KBM-7 (cell line): ENCODE data around the gene SMIM23.
A peak's percentile ranks its signal among the peaks of the same experiment; 100 is the strongest.

Experiments used
- DNase-seq: peaks from one replicate; pipeline ENCODE4 v3.0.0-alpha.2; 2015
- in situ Hi-C: fragments of 300-500 bp; cut with MboI; formaldehyde crosslinking; loops from 2 replicates; pipeline ENCODE4 v1.14.3; 2020; ENCODE audit warnings: low sequenced_read_pairs, low pct_unique_long_range_greater_than_20kb, mixed read lengths

Gene SMIM23

DNA sequence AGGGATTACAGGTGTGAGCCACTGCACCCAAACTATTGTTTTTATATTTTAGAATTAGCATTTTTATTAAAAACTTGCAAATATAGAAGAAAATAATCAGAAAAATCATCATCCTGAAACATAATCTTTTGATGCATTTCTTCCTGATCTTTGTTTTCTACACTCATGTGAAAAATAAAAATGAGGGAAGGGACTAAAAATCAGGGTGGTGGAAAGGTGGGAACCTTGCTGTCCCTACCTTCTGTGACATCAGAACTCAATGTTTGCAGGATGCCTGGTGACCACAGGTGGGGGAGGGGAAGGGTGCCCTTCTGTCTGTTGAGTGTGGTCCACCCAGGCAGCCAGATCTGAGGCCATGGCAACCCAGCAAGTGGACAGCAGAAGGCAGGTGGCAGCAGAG, at the start of gene SMIM23:
Gene SMIM23, plus strand, starts transcription at position 301 of the 400 bp plus-strand sequence. Its CDS starts 55 bp downstream, at position 356.
- no peak for DNase-seq
- in situ Hi-C loops: no loop called here

DNA sequence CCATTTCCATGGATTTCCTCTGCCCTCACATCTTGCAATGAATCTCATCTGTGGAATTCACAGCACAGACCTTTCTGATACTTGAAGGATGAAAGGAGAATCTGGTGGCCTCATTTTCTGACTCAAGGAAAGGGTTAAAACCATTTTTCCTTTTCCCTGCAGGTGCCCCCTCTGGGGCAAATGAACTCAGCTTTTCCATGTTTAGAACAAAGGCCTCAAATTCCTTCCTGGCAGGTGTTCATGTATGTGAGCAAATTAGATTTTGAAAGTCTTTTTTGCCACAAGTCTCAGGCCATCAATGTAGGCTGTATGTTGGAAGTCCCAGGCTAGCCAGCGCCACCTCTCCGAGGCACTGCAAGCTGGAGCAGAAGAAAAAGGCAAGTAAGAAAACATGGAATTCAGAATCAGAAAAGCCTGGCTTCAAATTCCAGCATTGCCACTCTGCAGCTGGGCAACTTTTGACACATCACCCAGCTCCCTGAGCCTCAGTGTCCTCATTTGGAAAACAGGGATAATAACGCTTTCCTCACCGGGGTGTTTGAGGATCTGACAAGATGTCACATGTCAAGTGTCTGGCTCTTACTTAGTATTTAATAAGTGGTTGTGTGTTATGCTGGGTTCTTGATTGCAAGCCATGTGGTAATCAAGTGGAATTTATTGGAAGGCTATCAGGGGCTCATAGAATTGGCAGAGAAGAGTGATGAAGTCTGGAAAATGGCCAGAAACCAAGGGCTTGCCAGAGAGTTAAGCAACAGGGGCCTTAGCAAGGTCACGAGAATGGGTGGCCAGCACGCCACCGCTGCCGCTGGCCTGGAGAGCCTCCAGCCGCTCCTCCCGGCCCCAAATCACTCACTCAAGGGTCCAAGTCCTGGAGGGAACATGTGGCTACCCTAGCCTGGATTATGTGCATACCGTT, 48.4 kb upstream of the SMIM23 start:
- in situ Hi-C loops: no loop called here
- no peak for DNase-seq

DNA sequence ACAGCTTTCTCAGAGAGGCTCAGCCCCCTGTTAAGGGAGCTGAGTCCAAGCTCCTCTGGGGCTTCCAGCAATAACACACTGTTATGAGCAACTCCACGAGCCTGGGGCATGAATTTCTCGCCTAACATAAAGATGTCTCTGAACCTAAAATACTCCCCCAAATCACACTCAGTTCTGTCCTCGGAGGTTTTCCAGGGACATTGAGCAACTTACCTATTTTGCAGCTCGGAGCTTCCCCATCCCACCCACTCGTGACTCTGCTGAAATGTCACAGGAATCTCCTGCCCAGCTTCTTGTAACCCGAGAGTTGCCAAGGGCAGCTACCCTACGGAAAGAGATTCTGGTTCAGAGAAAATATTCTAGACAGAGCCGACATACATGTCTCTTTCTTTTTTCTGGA, 47.1 kb upstream of the SMIM23 start:
- in situ Hi-C loops: no loop called here

DNA sequence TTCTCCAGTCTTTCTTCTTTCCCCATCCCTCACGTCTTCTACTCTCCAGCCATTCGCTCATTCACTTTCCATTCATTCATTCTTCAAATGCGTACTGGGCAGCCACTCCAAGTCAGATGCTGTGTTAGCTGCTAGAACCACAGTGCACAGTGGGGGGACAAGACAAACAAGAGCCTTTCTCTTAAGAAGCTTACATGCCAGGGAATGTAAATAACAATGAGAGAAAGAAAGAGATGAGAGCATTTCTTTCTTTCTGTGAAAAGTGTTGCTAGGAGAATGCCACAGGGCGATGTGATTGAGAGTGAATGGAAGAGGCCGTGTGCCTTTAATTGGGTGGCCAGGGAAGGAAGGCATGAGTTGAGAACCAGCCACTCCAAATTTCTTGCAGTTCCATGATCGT, 46.3 kb upstream of the SMIM23 start:
- DNase-seq: no peak
- in situ Hi-C loops: no loop called here

More for the DNA sequence above, 47.1 kb upstream of the SMIM23 start:
- DNase-seq: no peak

DNA sequence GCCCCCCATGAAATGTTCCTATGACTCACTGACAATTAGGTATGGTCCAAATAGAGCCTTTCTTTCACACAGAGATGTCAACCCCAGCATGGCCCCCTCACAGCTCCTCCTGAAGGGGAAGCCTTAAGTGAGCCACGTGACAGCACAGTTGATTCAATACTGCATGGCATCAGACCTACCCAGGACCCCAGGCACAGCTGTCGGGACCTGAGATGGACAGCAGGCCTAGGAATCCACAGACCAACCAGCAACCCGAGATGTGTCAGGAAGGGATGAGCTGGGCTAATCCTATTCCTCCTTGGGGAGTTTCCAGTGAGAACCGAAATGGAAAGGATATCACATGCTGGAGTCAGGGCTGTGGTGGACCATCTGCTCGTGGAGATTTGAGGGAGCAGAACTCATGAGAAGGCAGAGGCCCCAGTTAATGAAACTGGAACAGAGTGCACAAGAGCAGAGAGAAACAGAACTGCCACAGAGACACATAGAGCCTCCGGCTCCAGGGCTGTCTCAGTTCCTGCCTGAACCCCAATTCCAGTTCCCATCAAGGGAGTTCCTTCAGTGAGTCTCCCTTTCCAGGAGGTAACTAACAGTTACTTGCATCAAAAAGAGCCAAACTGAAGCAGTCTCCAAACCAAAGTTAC, 42.1 kb upstream of the SMIM23 start:
- in situ Hi-C loops: no loop called here

DNA sequence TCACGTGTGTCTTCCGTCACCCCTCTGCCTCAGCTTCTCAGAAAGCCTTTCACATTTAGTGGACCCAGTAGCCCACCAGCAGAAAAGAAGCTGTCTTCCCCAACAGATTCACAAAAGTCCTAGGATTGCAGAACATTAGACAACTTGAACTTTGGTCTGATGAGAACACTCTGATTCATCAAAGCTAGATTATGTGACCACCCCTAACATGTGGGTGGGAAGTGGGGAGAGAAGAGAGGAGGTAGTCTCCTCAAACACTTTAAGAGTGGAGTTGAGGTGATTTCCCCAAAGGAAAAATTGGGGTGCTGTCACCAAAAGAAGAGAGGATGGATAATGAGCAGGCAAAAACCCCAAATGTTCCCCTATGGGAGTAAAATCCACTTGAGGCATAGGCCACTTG, 41.4 kb upstream of the SMIM23 start:
- in situ Hi-C loops: no loop called here

More for the DNA sequence above, 42.1 kb upstream of the SMIM23 start:
- DNase-seq: no peak

DNA sequence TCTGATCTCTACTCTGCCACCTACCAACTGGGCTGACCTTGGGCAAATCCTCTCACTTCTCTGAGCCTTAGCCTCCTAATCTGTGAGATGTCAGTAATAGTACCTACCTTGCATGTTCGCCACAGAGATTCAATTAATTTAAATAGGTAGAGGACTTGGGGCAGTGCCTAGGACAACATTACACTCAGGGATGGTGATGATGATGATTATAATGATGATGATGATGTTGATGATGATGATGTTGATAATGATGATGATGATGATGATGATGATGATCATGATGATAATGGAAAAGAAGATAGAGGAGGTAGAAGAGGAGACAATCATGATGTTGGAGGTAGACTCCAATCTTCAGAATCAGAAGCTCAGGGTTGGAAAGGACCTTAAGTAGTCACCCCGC, 40.7 kb upstream of the SMIM23 start:
- no peak for DNase-seq
- in situ Hi-C loops: no loop called here

More for the DNA sequence above, 41.4 kb upstream of the SMIM23 start:
- DNase-seq: no peak

DNA sequence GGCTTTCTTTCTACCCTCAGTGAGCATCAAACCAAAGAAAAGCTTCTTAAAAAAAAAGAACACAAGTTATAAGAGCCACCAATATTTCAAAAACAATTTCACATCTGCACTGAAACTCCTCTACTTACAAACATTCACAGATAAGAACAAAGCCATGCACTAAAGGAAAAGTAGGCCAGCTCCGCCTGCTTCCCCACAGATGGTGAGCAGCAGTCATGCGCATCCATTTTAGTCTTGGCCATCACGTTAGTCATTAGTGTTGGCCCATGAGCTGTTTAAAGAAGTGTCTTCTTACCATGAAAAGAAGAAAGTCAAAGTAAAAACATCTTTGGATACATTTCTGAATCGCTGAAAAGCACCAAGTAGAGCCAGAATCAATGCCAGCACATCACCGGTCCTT, 40.0 kb upstream of the SMIM23 start:
- no peak for DNase-seq
- in situ Hi-C loops: no loop called here

DNA sequence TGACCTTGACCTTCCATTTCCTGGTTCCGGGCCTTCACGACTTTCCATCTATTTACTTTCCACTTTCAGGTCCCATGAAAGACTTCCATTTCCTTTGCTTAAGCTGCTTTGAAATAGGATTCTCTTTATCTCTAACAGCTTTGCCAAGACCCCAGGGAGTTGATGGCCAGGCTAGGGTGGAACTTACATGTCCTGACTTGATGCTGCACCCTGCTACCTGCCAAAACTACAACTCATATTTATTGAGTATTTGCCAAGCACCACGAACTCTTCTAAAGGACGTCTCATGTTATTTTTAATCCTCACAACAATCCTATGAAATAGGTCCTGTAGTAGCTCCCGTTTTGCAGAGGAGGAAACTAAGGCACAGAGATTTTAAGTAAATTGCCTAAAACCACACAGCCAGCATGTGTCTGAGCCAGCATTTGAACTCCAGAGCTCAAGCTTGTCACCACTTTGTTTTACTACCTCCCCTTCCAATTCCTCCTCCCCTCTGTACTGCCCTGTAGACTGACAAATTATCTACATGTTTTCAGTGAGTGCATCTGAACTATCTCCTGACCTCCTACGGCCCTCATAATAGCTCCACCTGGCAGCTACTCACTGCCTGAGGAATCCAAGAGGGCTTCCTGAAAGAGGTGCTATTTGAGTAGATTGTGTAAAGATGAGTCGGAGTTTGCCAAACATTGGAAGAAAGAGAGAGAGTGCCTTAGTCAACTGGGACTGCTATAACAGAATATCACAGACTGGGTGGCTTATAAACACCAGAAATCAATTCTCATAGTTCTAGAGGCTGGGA, 38.4 kb upstream of the SMIM23 start:
- in situ Hi-C loops: no loop called here
- DNase-seq: no peak

DNA sequence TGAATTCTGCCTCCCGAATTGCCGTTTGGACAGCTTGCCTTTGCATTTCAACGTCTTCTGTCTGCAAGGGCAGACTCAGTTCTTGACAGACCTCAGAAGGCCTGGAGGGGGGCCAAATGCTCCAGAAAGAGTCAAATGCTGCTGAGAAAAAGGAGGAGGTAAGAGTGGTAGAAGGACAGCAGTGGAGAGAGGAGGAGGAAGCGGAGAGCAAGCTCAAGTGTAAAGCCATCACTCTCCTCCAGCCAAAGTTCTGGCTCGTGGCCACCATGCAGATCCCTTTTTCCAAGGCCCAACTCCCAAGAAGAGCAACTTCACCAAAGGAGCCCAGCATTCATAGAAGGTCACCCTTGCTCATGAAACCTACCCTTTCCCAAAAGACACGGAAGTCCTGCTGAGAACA, 36.9 kb upstream of the SMIM23 start:
- in situ Hi-C loops: no loop called here
- no peak for DNase-seq

DNA sequence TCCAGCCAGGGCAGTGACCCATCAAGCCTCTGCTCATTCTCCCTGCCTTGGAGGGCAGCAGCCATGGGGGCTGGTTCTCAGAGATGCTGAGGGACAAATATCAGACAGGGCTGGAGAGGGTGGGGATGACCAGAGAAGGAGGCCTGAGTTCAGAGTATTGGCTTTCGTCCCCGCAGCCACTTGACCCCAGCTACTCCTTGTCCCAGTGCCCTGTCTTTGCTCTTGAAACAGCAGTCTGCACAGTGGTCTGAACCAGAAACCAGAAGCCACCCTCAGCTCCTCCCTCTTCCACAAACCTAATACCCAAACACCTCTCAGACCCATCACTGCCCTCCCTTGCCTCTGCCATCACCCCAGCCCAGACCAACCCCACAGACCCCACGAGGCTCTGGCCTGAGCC, 36.3 kb upstream of the SMIM23 start:
- no peak for DNase-seq
- in situ Hi-C loops: no loop called here

DNA sequence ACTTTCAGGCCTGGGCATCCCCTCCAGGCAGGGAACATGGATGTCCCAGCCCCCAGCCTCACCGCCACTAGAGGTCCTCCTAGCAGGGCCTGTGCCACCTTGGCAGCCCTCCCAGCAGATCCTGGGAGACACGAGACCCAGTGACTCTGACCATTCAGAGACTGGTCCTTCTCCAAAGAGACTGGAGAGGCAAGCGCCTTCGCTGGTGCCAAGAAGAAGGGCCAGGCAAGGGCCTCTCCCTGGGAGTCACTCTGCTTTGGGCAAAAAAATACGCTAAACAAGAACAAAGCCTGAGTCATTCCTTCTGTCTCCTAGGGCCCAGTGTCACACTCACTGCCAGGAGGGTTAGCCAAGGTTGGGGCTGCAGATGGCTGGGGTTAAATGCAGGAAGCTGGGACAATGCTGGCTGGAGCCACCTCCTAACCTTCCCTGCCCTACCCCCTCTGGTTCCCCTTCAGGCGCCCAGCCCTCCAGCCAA, 35.3 kb upstream of the SMIM23 start:
- in situ Hi-C loops: no loop called here
- peak; percentile 3 for DNase-seq

DNA sequence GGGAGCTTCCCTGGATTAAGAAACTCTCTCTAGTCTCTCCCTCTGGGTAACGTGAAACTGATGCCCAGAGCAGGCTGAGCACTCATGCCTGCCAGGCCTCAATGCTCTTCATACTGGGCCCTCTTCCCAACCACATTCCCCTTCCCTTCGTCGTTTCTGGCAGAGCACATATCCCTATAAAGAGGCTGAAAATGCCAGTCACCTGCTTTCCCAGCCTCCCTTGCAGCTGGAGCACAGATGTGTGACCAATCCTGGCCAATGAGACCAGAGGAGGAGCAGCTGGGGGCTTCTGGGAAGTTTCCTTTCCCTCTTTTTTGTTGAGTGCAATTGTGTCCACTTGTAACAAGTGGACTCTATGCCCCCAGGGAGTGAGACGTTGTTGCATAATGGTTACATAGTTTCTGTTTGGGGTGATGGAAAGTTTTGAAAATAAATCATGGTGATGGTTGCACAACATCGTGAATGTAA, 30.2 kb upstream of the SMIM23 start:
- DNase-seq: no peak
- in situ Hi-C loops: no loop called here

DNA sequence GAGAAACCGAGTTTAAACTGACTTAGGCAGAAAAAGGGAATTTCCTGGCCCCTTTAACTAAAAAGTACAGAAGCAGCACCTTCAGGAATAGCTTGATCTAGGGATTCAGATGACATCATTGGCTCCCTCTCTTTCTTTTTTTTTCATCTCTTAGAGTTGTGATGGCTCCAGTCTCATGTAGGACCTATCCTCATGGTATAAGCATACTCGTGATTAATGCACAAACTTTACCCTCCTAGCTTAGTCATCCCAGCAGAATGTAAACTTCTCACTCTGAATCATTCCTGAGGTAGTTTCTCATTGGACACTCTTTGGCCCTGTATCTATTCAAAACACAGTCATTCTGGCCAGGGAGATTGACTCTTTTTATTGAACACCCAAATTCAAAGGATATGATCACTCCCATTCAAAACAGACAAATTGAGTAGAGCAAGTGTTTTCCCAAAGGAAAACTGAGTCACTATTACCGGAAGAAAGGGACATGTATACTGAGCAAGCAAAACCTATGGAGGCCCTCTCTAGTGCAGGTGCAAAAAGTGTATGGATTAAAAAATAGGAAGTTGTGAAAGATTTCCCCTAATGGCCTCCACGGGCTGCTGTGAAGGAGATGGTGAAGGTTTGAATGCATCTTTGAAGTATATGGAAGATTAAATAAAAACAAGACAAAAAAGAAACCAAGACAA, 27.6 kb upstream of the SMIM23 start:
- in situ Hi-C loops: no loop called here
- no peak for DNase-seq

DNA sequence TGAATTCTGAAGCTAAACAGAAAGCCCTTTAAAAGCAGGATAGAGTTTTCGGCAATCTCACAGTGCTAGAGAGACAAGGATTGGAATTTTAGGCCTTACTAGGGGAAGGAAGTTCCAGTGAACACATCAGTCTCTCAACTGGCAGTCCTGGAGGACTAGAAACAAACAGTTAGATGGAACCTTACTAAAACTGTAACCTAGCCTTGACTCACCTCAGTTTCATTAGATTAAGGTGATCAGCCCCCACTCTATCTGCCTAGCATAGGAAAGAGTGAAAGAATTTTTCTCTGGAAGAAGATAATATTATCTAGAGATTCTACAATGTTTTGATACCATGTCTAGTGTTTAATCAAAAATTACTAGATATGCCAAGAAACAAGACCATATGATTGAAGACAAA, 25.8 kb upstream of the SMIM23 start:
- DNase-seq: no peak
- in situ Hi-C loops: no loop called here

DNA sequence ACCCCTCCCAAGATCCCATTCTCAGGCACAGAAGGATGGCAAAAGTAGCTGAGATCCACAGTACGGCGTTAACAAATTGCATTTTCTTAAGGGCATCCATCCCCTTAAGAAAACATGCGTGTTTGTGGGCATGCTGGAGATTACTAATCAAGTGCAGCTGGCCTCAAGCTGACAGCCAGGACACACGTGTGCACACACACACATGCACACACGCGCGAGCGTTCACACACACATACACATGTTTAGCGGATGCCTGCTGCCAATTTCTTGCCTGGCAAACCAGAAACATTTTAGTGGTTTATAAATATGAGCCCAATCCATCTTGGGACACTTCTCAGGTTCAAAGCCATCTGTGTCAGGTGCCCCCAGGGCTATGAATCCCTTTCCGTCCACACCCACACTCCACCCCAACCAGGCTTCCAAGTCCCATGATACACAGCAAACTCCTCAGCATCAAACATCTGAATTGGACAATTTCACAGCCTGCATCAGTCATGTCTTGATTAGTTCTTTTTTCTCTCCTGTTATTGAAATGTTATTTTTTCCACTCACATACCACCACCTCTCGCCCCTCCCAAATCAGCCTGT, 23.5 kb upstream of the SMIM23 start:
- in situ Hi-C loops: no loop called here
- no peak for DNase-seq

DNA sequence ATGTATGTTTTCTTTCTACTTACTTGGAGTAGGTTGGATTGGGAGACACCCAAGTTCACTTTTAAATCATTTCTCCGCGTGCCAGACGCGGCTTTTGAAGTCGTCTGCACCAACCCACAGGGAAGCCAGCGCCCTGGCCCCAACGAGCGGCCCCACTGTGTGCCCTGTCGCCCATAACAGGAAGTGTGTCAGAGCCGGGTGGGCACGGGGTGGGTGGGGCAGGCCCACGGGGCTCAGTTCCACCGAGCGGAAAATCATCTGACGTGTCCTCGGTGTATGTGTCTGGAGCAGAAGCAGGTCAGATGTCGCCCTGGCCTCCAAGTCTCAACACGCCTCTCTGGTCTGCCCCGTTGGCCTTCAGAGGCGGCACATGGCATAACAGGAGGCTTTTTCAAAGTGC, 22.7 kb upstream of the SMIM23 start:
- DNase-seq: no peak
- in situ Hi-C loops: no loop called here

DNA sequence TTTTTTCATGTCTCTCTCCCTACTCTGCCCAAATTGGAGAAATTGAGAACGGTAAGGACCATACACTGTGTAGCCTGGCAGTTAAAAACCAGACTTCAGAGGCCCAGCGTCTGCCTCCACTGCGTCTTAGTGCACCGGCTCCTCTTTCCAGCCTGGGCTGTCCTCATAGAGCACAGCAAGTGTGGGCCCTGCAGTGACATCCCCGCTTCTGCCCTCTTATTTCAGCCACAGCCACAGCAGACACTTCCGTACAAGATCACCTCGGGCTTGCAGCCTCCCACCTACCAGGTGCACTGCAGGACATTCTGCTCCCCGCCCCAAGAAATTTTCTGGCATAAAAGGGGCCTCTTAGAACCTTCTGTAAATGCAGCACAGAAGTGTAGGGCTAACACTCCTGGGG, 21.4 kb upstream of the SMIM23 start:
- in situ Hi-C loops: no loop called here
- DNase-seq: no peak

DNA sequence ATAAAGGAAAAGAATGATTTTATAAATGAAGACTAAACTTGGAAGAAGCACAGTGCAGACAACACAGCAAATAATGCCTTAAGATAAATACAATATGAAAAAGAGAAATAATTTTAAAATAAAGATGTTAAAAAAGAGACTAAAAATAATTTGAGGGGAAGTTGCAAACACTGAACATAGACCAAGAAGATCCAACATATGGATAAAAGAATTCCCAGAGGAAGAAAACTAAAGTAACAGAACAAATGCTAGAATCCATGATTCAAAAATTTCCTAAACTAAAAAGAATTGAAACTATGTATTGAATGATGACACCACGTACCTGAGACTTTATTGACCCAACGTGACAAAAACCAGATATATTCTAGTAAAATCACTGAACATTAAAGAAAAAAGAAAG, 18.7 kb upstream of the SMIM23 start:
- in situ Hi-C loops: no loop called here
- no peak for DNase-seq
